CD4-positive, alpha-beta T cell treated with Interferon alpha-2 for 1 hour (primary cell): Measurements from ENCODE around the gene GATAD1.
"Not testable (repeated sequence)": the region's sequence is repeated elsewhere in the genome, so short reads cannot be mapped to it uniquely, and the experiment has no call there.

Experiments
- DNase-seq, 2 donors: peaks; one replicate each; pipeline ENCODE4 v3.0.0-alpha.2; 2020 to 2022

Gene GATAD1

GRCh38 chr7:92437956-92438491 is 9.3 kb upstream of the GATAD1 start:
- no peak for DNase-seq

- not testable (repeated sequence) for DNase-seq
Measured at GRCh38 chr7:92442720-92443119, 4.6 kb upstream of the GATAD1 start.

- no peak for DNase-seq
Measured at GRCh38 chr7:92446869-92447344, 375 bp upstream of the GATAD1 start.

GRCh38 chr7:92448205-92448747 is 994 bp downstream of the GATAD1 start:
- DNase-seq: peak; percentile 54 to 74

GRCh38 chr7:92451645-92452044 is 4.4 kb downstream of the GATAD1 start:
- DNase-seq: no peak

GRCh38 chr7:92456236-92456635 is 9.0 kb downstream of the GATAD1 start:
- no peak for DNase-seq

GRCh38 chr7:92460109-92460508 is 12.8 kb downstream of the GATAD1 start:
- DNase-seq: no peak

GRCh38 chr7:92460510-92460909 is 13.2 kb downstream of the GATAD1 start:
- DNase-seq: no peak

GRCh38 chr7:92461027-92462003 is 14.0 kb downstream of the GATAD1 start:
- DNase-seq: peak in 1 of 2 donors; percentile 48

- DNase-seq: no peak
Measured at GRCh38 chr7:92462560-92462959, 15.3 kb downstream of the GATAD1 start.

- DNase-seq: no peak
Measured at GRCh38 chr7:92464515-92464914, 17.2 kb downstream of the GATAD1 start.

- no peak for DNase-seq
Measured at GRCh38 chr7:92466682-92467081, 19.4 kb downstream of the GATAD1 start.

- DNase-seq: not testable (repeated sequence)
Measured at GRCh38 chr7:92468589-92468988, 21.3 kb downstream of the GATAD1 start.

- not testable (repeated sequence) for DNase-seq
Measured at GRCh38 chr7:92473989-92474388, 26.7 kb downstream of the GATAD1 start.

GRCh38 chr7:92475261-92475770 is 28.0 kb downstream of the GATAD1 start:
- DNase-seq: not testable (repeated sequence)

- DNase-seq: not testable (repeated sequence)
Measured at GRCh38 chr7:92475851-92476590, 28.7 kb downstream of the GATAD1 start.

- DNase-seq: not testable (repeated sequence)
Measured at GRCh38 chr7:92477681-92478080, 30.4 kb downstream of the GATAD1 start, which contains the start of gene ERVW-1. Gene ERVW-1 (minus strand): TSS chr7:92477946. CDS start chr7:92470381, 7,565 bp downstream.

GRCh38 chr7:92478095-92478494 is 30.8 kb downstream of the GATAD1 start:
- no peak for DNase-seq

- DNase-seq: no peak
Measured at GRCh38 chr7:92478711-92479110, 31.4 kb downstream of the GATAD1 start.

GRCh38 chr7:92479146-92479545 is 31.9 kb downstream of the GATAD1 start:
- not testable (repeated sequence) for DNase-seq

- DNase-seq: not testable (repeated sequence)
Measured at GRCh38 chr7:92483624-92484023, 36.3 kb downstream of the GATAD1 start.

- DNase-seq: not testable (repeated sequence)
Measured at GRCh38 chr7:92484226-92484625, 36.9 kb downstream of the GATAD1 start.
